BLaER1 treated with 17β-estradiol and CSF1 and Interleukin-3, amounts not matched to agents 10 nM and 100 nM (cell line): Measurements from ENCODE around the gene TMEM52.

ENCODE experiments used
- H3K27ac ChIP-seq, 11 experiments: shearing (Covaris generic); formaldehyde crosslinking; 2 replicates each; pipeline ENCODE4 v1.8.1; 2022
- H3K27me3 ChIP-seq, 11 experiments: shearing (Covaris generic); formaldehyde crosslinking; 2 replicates each; pipeline ENCODE4 v1.8.1; 2022
- H3K36me3 ChIP-seq, 11 experiments: shearing (Covaris generic); formaldehyde crosslinking; 2 replicates each; pipeline ENCODE4 v1.8.1; 2022
- H3K4me1 ChIP-seq, 10 experiments: shearing (Covaris generic); formaldehyde crosslinking; 2 replicates each; pipeline ENCODE4 v1.8.1; 2022
- H3K4me2 ChIP-seq, 11 experiments: shearing (Covaris generic); formaldehyde crosslinking; 2 replicates each; pipeline ENCODE4 v1.8.1; 2022
- H3K4me3 ChIP-seq, 10 experiments: shearing (Covaris generic); formaldehyde crosslinking; 2 replicates each; pipeline ENCODE4 v1.8.1; 2022
- H3K9ac ChIP-seq, 11 experiments: shearing (Covaris generic); formaldehyde crosslinking; 2 replicates each; pipeline ENCODE4 v1.8.1; 2022
- H3K9me3 ChIP-seq, 11 experiments: shearing (Covaris generic); formaldehyde crosslinking; replicated peaks in 1 of 11; 2 replicates each; pipeline ENCODE4 v1.8.1; 2022
- H4K20me1 ChIP-seq, 11 experiments: shearing (Covaris generic); formaldehyde crosslinking; 2 replicates each; pipeline ENCODE4 v1.8.1; 2022
- Cebpa-rat ChIP-seq, 11 experiments: shearing (Covaris generic); IDR thresholded peaks; 2 replicates each; pipeline ENCODE4 v1.8.1; 2022

TMEM52 gene

GRCh38 chr1:1921901-1922701, 3.0 kb upstream of the TMEM52 start:
- Histone ChIP-seq H3K4me2 (peak overlapping the region in 8 of 11 experiments; percentile 36 to 87 (median 64); a peak in 15 of 22 replicates), H3K36me3 (no peaks in the 10 kb centered on the region), H3K27me3 (peaks cover 0 to 27% (median 0%) of the 10 kb centered on the region in 11 experiments; a peak in 10 of 22 replicates), H3K4me3 (no peak overlapping the region), H4K20me1 (peaks cover 0 to 48% (median 0%) of the 10 kb centered on the region in 11 experiments; a peak in 7 of 22 replicates), H3K27ac (no peak overlapping the region), H3K4me1 (peaks cover 11 to 91% (median 81%) of the 10 kb centered on the region in 10 experiments), H3K9ac (no peak overlapping the region), H3K9me3 (no peaks in the 10 kb centered on the region)
- TF ChIP-seq Cebpa-rat (IDR thresholded peaks at IDR 0.05), result no peak

- Histone ChIP-seq H3K36me3 (no peaks in the 10 kb centered on the region), H3K4me1 (peaks cover 11 to 84% (median 74%) of the 10 kb centered on the region in 10 experiments), H3K4me2 (peak overlapping the region in 5 of 11 experiments; percentile 57 to 87 (median 64); a peak in 8 of 22 replicates), H3K9ac (no peak overlapping the region), H4K20me1 (peaks cover 0 to 48% (median 0%) of the 10 kb centered on the region in 11 experiments; a peak in 7 of 22 replicates), H3K27me3 (peaks cover 0 to 21% (median 0%) of the 10 kb centered on the region in 11 experiments; a peak in 3 of 22 replicates), H3K9me3 (no peaks in the 10 kb centered on the region), H3K27ac (no peak overlapping the region), H3K4me3 (no peak overlapping the region)
- no peak for TF ChIP-seq Cebpa-rat (IDR thresholded peaks at IDR 0.05)
These were observed 2.4 kb upstream of the TMEM52 start for GRCh38 chr1:1921459-1921862.

GRCh38 chr1:1920608-1921458, 1.8 kb upstream of the TMEM52 start:
- Histone ChIP-seq H3K27me3 (peaks cover 0 to 14% (median 0%) of the 10 kb centered on the region in 11 experiments; a peak in 3 of 22 replicates), H3K27ac (no peak overlapping the region), H3K36me3 (no peaks in the 10 kb centered on the region), H3K9me3 (no peaks in the 10 kb centered on the region), H3K4me3 (no peak overlapping the region), H3K4me2 (peak overlapping the region in 7 of 11 experiments; percentile 83 to 99 (median 87); a peak in 9 of 22 replicates), H4K20me1 (peaks cover 0 to 43% (median 0%) of the 10 kb centered on the region in 11 experiments; a peak in 7 of 22 replicates), H3K9ac (no peak overlapping the region), H3K4me1 (peaks cover 11 to 78% (median 69%) of the 10 kb centered on the region in 10 experiments)
- TF ChIP-seq Cebpa-rat (IDR thresholded peaks at IDR 0.05), result no peak

GRCh38 chr1:1920057-1920607, 1.1 kb upstream of the TMEM52 start:
- Histone ChIP-seq H3K9ac (peak overlapping the region in 7 of 11 experiments; percentile 19 to 68 (median 46); a peak in 9 of 22 replicates), H3K4me1 (peaks cover 11 to 71% (median 62%) of the 10 kb centered on the region in 10 experiments), H3K9me3 (no peaks in the 10 kb centered on the region), H3K4me2 (peak overlapping the region; percentile 83 to 99 (median 89)), H4K20me1 (peaks cover 0 to 40% (median 0%) of the 10 kb centered on the region in 11 experiments; a peak in 7 of 22 replicates), H3K27ac (peak overlapping the region in 7 of 11 experiments; percentile 13 to 56 (median 42); a peak in 8 of 22 replicates), H3K27me3 (peaks cover 0 to 11% (median 0%) of the 10 kb centered on the region in 11 experiments; a peak in 3 of 22 replicates), H3K4me3 (peak overlapping the region in 9 of 10 experiments; percentile 39 to 78 (median 59); a peak in 14 of 20 replicates), H3K36me3 (no peaks in the 10 kb centered on the region)
- no peak for TF ChIP-seq Cebpa-rat (IDR thresholded peaks at IDR 0.05)

- Histone ChIP-seq H3K36me3 (no peaks in the 10 kb centered on the region), H3K4me3 (peak overlapping the region; percentile 59 to 78 (median 66)), H3K27ac (peak overlapping the region in 8 of 11 experiments; percentile 13 to 60 (median 46); a peak in 12 of 22 replicates), H4K20me1 (peaks cover 0 to 40% (median 0%) of the 10 kb centered on the region in 11 experiments; a peak in 7 of 22 replicates), H3K27me3 (peaks cover 0 to 8% (median 0%) of the 10 kb centered on the region in 11 experiments; a peak in 3 of 22 replicates), H3K4me2 (peak overlapping the region; percentile 92 to 100 (median 98)), H3K9ac (peak overlapping the region in 10 of 11 experiments; percentile 59 to 78 (median 72); a peak in 20 of 22 replicates), H3K9me3 (no peaks in the 10 kb centered on the region), H3K4me1 (peaks cover 11 to 68% (median 55%) of the 10 kb centered on the region in 10 experiments)
- TF ChIP-seq Cebpa-rat (IDR thresholded peaks at IDR 0.05), result no peak
These were observed 401 bp upstream of the TMEM52 start for GRCh38 chr1:1919304-1920056.

- Histone ChIP-seq H3K4me1 (peaks cover 11 to 65% (median 47%) of the 10 kb centered on the region in 10 experiments), H4K20me1 (peaks cover 0 to 35% (median 0%) of the 10 kb centered on the region in 11 experiments; a peak in 7 of 22 replicates), H3K36me3 (no peaks in the 10 kb centered on the region), H3K27ac (peak overlapping the region in 7 of 11 experiments; percentile 3 to 60 (median 47); a peak in 7 of 22 replicates), H3K9me3 (no peaks in the 10 kb centered on the region), H3K27me3 (peaks cover 0 to 6% (median 0%) of the 10 kb centered on the region in 11 experiments; a peak in 3 of 22 replicates), H3K4me2 (peak overlapping the region; percentile 92 to 100 (median 98)), H3K9ac (peak overlapping the region; percentile 59 to 78 (median 71)), H3K4me3 (peak overlapping the region; percentile 59 to 78 (median 66))
- TF ChIP-seq Cebpa-rat (IDR thresholded peaks at IDR 0.05), result no peak
These were observed 831 bp downstream of the TMEM52 start for GRCh38 chr1:1917995-1918900.
